ENCODE data around the gene FGF12.

Gene FGF12

GRCh38 chr3:192326656-192327055, 400.7 kb downstream of the FGF12 start:
- DNase-seq = no peak

- no peak for DNase-seq
Measured at GRCh38 chr3:192317564-192317963, 409.8 kb downstream of the FGF12 start.

DNA sequence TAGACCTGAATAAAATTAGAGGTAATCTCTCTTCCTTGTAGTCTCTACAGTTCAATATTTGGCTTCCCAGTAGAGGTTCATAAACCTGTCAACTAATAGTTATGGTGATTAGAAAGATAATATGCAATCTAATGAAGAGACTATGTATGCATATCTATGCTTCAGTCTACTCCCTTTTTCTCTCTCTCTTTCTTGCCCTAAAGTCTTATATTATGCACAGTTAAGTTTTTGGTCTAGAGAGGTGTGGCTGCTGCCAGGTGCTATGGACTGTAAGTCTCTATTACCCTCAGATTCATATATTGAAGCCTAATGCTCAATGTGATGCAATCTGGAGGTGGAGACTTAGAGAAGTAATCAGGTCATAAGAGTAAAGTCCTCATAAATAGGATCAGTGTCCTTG, 413.7 kb downstream of the FGF12 start:
- no peak for DNase-seq

GRCh38 chr3:192307631-192308030, 419.7 kb downstream of the FGF12 start:
- DNase-seq = no peak

- no peak for DNase-seq
Measured at GRCh38 chr3:192303235-192303634, 424.1 kb downstream of the FGF12 start.

- no peak for DNase-seq
Measured at GRCh38 chr3:192302721-192303120, 424.6 kb downstream of the FGF12 start.

- DNase-seq = no peak
Measured at GRCh38 chr3:192299921-192300320, 427.4 kb downstream of the FGF12 start.

DNA sequence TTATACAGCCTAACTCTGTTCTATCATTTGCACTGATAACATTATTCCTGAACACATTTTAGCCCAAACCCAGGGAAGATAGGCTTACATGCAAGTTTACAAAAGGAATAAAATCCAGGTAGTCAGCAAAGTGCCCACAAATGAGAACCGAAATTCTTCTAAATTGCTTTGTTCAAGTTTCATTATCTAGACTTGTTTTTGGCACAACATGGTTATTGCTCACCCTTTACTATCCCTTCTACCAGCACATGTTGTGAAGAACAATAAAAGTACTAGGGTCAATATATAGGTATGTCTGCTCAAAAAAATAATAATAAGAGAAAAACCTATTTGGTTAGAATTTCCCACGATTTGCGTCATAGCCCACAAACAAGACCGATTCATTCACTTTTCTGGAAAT, 430.5 kb downstream of the FGF12 start:
- no peak for DNase-seq

DNA sequence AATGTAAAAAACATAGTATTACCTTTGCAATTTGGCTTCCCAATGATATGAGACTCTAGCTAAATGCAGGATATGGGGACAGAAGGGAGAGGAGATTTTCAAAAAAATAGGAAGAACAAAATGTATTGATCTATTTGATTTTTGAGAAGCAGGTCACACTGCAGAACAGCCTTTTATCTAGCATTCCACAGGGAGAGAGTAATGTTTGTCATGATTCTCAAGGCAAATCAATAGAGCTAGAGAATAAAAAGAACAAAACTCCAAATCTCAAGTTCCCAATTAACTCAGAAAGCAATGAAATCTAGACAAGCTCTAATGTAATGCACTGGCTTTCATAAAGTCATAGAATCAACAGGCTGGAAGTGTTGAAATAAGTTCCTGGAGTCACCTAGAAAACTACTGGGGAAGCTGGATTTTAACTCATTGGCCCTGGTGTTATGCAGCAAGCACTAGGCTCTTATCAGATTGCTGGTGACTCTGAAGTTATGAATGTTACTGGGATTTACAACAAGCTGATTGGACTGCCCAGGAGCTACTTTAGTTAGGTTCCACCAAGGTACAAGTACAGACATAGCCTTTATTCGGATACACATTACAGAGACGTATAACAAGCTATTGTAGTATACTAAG, 442.8 kb downstream of the FGF12 start:
- no peak for DNase-seq

GRCh38 chr3:192281207-192281880, 446.0 kb downstream of the FGF12 start:
- no peak for DNase-seq

- DNase-seq = no peak
Measured at GRCh38 chr3:192279664-192280063, 447.7 kb downstream of the FGF12 start.

DNA sequence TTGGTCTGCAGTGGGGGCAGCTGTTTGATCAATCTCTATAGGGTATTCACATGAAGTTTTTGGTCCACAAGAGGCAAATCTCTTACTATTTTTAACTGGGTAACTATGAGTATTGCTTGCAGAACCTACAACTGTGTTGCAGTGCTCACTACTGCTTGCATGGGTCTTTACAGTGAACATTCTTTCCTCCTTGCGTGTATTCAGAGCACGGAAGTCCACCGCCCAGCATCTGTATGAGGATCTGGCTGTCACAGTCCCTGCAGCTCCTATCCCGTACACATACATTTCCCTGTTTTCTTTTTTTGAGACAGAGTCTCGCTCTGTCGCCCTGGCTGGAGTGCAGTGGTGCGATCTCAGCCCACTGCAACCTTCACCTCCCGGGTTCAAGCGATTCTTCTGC, 449.9 kb downstream of the FGF12 start:
- DNase-seq = no peak

- DNase-seq = no peak
Measured at GRCh38 chr3:192275741-192276355, 451.5 kb downstream of the FGF12 start.

- no peak for DNase-seq
Measured at GRCh38 chr3:192273697-192274010, 453.7 kb downstream of the FGF12 start.

- no peak for DNase-seq
Measured at GRCh38 chr3:192273001-192273696, 454.2 kb downstream of the FGF12 start.

DNA sequence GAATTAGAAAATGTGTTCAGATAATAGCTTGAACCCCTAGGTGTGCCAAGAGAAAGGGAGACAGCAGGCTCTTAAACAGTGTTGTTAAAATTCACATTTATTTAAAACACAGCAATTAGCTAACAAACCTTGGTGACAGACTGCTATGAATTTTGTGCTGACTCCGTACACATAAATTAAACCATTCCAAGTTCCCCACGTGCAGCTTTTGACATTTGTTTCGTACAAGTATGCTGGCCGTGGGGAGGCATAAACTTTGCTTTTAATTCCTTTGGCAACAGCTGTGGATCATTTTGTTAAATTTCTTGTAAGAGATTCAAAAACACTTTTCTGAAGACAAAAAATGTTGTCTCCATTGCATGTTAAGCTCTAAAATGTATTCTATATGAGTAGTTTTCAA, 465.3 kb downstream of the FGF12 start:
- DNase-seq = no peak

- no peak for DNase-seq
Measured at GRCh38 chr3:192261135-192261534, 466.2 kb downstream of the FGF12 start.

GRCh38 chr3:192260116-192261010, 467.0 kb downstream of the FGF12 start:
- DNase-seq = no peak

DNA sequence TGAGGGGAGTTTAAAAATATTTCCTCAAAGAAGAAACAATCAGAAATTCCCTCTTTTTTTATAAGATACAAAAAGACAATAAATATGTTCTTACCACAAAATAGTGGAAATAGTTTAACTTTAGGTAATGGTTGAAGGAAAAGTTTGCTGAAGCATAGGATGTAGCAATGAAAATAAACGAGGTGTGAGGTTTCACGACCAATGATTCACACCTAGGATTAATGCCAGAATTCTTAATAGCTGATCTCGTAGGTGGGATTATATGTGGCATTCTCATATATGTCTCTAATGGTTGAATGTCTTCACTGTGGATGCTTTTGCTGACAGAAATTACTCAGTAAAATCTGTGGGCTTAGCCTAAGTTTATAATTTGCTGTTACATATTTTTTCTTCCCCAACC, 467.7 kb downstream of the FGF12 start:
- DNase-seq = no peak

- DNase-seq = no peak
Measured at GRCh38 chr3:192258721-192259120, 468.6 kb downstream of the FGF12 start.

- no peak for DNase-seq
Measured at GRCh38 chr3:192255839-192256238, 471.5 kb downstream of the FGF12 start.

GRCh38 chr3:192253138-192253887, 474.0 kb downstream of the FGF12 start:
- DNase-seq = no peak

Data from activated naive CD4-positive, alpha-beta T cell treated with Interleukin-2 at 50 U/mL for 16 hours (primary cell).